Brain microvascular endothelial cell (primary cell): ENCODE data around the gene LPXN.

ENCODE experiments used
- DNase-seq: peaks from one replicate; pipeline ENCODE4 v3.0.0-alpha.2; 2020
- H3K27ac ChIP-seq: fragments of 250-450 bp; sonication (Bioruptor Pico); 2 replicates; pipeline ENCODE4 v1.5.1; 2020; ENCODE audit warnings: mild to moderate bottlenecking, moderate library complexity
- H3K27me3 ChIP-seq: fragments of 250-450 bp; sonication (Bioruptor Pico); replicated peaks from 2 replicates; pipeline ENCODE4 v1.5.1; 2020; ENCODE audit warnings: mild to moderate bottlenecking
- H3K36me3 ChIP-seq: fragments of 250-450 bp; sonication (Bioruptor Pico); replicated peaks from 2 replicates; pipeline ENCODE4 v1.5.1; 2020; ENCODE audit warnings: mild to moderate bottlenecking
- H3K4me3 ChIP-seq: 2 replicates; pipeline ENCODE4 v1.5.1; 2011; ENCODE audit warnings: low read depth, mild to moderate bottlenecking, control low read depth, low read length, moderate library complexity
- CTCF ChIP-seq: IDR thresholded peaks from 2 replicates; pipeline ENCODE4 v1.5.1; 2011; ENCODE audit warnings: low read depth, mild to moderate bottlenecking, moderate library complexity, low read length, control low read depth, inconsistent platforms; ENCODE audit errors: missing control alignments
- in situ Hi-C: cut with HindIII; loops from 2 replicates; pipeline ENCODE4 v1.10.0; 2017; ENCODE audit warnings: low sequenced_read_pairs, low pct_ligation_motif_present

Gene LPXN

GRCh38 chr11:58509748-58510147 is 65.9 kb downstream of the LPXN start:
- H3K27ac ChIP-seq: no peak overlapping the region
- H3K36me3 ChIP-seq: no peaks in the 10 kb centered on the region
- no peaks in the 10 kb centered on the region for H3K27me3 ChIP-seq
- DNase-seq: no peak
- in situ Hi-C loops: loop anchor here (25.0 kb wide), 1 partner anchor 697 kb away; no protein-coding TSS in a partner anchor
- TF ChIP-seq CTCF: no peak
- H3K4me3 ChIP-seq: no peak overlapping the region

GRCh38 chr11:58508814-58509213 is 66.8 kb downstream of the LPXN start:
- DNase-seq: no peak
- H3K27ac ChIP-seq: no peak overlapping the region
- H3K36me3 ChIP-seq: no peaks in the 10 kb centered on the region
- in situ Hi-C loops: loop anchor here (25.0 kb wide), 1 partner anchor 697 kb away; no protein-coding TSS in a partner anchor
- H3K27me3 ChIP-seq: no peaks in the 10 kb centered on the region
- no peak overlapping the region for H3K4me3 ChIP-seq
- TF ChIP-seq CTCF: no peak

- TF ChIP-seq CTCF: no peak
- H3K27ac ChIP-seq: no peak within 1 kb of the TSS
- H3K27me3 ChIP-seq: no peaks in the 10 kb centered on the region
- in situ Hi-C loops: loop anchor here (25.0 kb wide), 1 partner anchor 696 kb away; no protein-coding TSS in a partner anchor
- DNase-seq: no peak
- H3K4me3 ChIP-seq: no peak within 1 kb of the TSS
- no peaks in the 10 kb centered on the region for H3K36me3 ChIP-seq
Observed at GRCh38 chr11:58508005-58508404, 67.7 kb downstream of the LPXN start, which contains the start of gene OR5B21. TSS of gene OR5B21 (minus strand) at chr11:58508105. CDS start at chr11:58508105, 0 bp downstream.

- DNase-seq: no peak
- in situ Hi-C loops: loop anchor here (25.0 kb wide), 1 partner anchor 695 kb away; no protein-coding TSS in a partner anchor
Observed at GRCh38 chr11:58507355-58507754, 68.3 kb downstream of the LPXN start.

GRCh38 chr11:58506935-58507334 is 68.7 kb downstream of the LPXN start:
- Histone ChIP-seq H3K4me3 (no peak overlapping the region), H3K36me3 (no peaks in the 10 kb centered on the region), H3K27ac (no peak overlapping the region), H3K27me3 (no peaks in the 10 kb centered on the region)
- no peak for TF ChIP-seq CTCF
- in situ Hi-C loops: loop anchor here (25.0 kb wide), 1 partner anchor 695 kb away; no protein-coding TSS in a partner anchor
- DNase-seq: no peak

More at GRCh38 chr11:58507355-58507754, 68.3 kb downstream of the LPXN start:
- no peak for TF ChIP-seq CTCF
- Histone ChIP-seq H3K36me3 (no peaks in the 10 kb centered on the region), H3K27me3 (no peaks in the 10 kb centered on the region), H3K27ac (no peak overlapping the region), H3K4me3 (no peak overlapping the region)

- in situ Hi-C loops: loop anchor here (25.0 kb wide), 1 partner anchor 694 kb away; no protein-coding TSS in a partner anchor
- no peak for TF ChIP-seq CTCF
Observed at GRCh38 chr11:58505849-58506248, 69.8 kb downstream of the LPXN start.

More at GRCh38 chr11:58505849-58506248, 69.8 kb downstream of the LPXN start:
- H3K27me3 ChIP-seq: no peaks in the 10 kb centered on the region
- no peak overlapping the region for H3K4me3 ChIP-seq
- DNase-seq: no peak
- H3K36me3 ChIP-seq: no peaks in the 10 kb centered on the region
- H3K27ac ChIP-seq: no peak overlapping the region
